Measurements from ENCODE around the gene FBRSL1. TPM values are rescaled to one million over a fixed set of nuclear protein-coding genes. Genes with fewer than 3 reads are reported as not detected.

FBRSL1 gene
- total and polyA plus RNA-seq, 4 donors, result 2.5 to 35.5 (median 5.6) TPM

- DNase-seq (ENCODE audit: low spot score), result no peak
- Histone ChIP-seq H3K36me3 (ENCODE audit: control insufficient read depth in 4 of 4, insufficient read depth in 3 of 4, low read depth in 1 of 4, low read length in 3 of 4) (peaks cover 0 to under 1% (median 0%) of the 10 kb centered on the region in 4 donors), H3K9me3 (ENCODE audit: control insufficient read depth in 4 of 4, low read length in 3 of 4) (no peaks in the 10 kb centered on the region), H3K4me1 (ENCODE audit: control insufficient read depth in 4 of 4, insufficient read depth in 4 of 4, low read length in 3 of 4) (peaks cover 29 to 57% (median 47%) of the 10 kb centered on the region in 4 donors), H3K27ac (ENCODE audit: low read depth in 1 of 2, low read length in 2 of 2) (peak overlapping the region; percentile 17 to 56), H3K9ac (ENCODE audit: low read depth in 1 of 2, low read length in 2 of 2) (peak overlapping the region; percentile 32 to 57), H3K27me3 (ENCODE audit: control insufficient read depth in 4 of 4, insufficient read depth in 4 of 4, low read length in 3 of 4) (no peaks in the 10 kb centered on the region), H3K4me3 (ENCODE audit: low read depth in 1 of 3, low read length in 3 of 3) (peak overlapping the region; percentile 63 to 90 (median 69))
- WGBS, result under 1% methylated on average over 110 of the region's 110 CpGs
- no peak for TF ChIP-seq YY1 (IDR thresholded peaks at IDR 0.05)
- TF ChIP-seq JUND (IDR thresholded peaks at IDR 0.05), result no peak
- TF ChIP-seq RXRA (IDR thresholded peaks at IDR 0.05), result no peak
- TF ChIP-seq HNF4G (IDR thresholded peaks at IDR 0.05), result no peak
- no peak for TF ChIP-seq NR2F2 (IDR thresholded peaks at IDR 0.05)
- no peak for TF ChIP-seq RAD21 (IDR thresholded peaks at IDR 0.05)
- TF ChIP-seq SP1 (IDR thresholded peaks at IDR 0.05), result no peak
- TF ChIP-seq REST (IDR thresholded peaks at IDR 0.05), result no peak
- TF ChIP-seq, protein P1, sequence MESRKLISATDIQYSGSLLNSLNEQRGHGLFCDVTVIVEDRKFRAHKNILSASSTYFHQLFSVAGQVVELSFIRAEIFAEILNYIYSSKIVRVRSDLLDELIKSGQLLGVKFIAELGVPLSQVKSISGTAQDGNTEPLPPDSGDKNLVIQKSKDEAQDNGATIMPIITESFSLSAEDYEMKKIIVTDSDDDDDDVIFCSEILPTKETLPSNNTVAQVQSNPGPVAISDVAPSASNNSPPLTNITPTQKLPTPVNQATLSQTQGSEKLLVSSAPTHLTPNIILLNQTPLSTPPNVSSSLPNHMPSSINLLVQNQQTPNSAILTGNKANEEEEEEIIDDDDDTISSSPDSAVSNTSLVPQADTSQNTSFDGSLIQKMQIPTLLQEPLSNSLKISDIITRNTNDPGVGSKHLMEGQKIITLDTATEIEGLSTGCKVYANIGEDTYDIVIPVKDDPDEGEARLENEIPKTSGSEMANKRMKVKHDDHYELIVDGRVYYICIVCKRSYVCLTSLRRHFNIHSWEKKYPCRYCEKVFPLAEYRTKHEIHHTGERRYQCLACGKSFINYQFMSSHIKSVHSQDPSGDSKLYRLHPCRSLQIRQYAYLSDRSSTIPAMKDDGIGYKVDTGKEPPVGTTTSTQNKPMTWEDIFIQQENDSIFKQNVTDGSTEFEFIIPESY (IDR thresholded peaks at IDR 0.05), result no peak
- no peak for TF ChIP-seq HNF4A (conservative IDR thresholded peaks at IDR 0.05)
- TF ChIP-seq MAX (IDR thresholded peaks at IDR 0.05), result no peak
- no peak for TF ChIP-seq TAF1 (conservative IDR thresholded peaks at IDR 0.05)
- no peak for TF ChIP-seq FOXA2 (IDR thresholded peaks at IDR 0.05)
- no peak for TF ChIP-seq GABPA (IDR thresholded peaks at IDR 0.05 in 1 of 2, conservative IDR thresholded peaks at IDR 0.05 in 1 of 2)
- TF ChIP-seq CTCF (IDR thresholded peaks at IDR 0.05; ENCODE audit: low read depth, low read length, missing input control), result no peak
- TF ChIP-seq, protein P2, sequence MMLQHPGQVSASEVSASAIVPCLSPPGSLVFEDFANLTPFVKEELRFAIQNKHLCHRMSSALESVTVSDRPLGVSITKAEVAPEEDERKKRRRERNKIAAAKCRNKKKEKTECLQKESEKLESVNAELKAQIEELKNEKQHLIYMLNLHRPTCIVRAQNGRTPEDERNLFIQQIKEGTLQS (IDR thresholded peaks at IDR 0.05), result no peak
- TF ChIP-seq EGR1 (IDR thresholded peaks at IDR 0.05; ENCODE audit: low read depth in 2 of 2), result no peak
Measured at GRCh38 chr12:132490422-132491137, 629 bp downstream of the FBRSL1 start.

Data from liver (tissue), 9 donors.